ENCODE measurements around the gene SLC22A16.

SLC22A16 gene

DNA sequence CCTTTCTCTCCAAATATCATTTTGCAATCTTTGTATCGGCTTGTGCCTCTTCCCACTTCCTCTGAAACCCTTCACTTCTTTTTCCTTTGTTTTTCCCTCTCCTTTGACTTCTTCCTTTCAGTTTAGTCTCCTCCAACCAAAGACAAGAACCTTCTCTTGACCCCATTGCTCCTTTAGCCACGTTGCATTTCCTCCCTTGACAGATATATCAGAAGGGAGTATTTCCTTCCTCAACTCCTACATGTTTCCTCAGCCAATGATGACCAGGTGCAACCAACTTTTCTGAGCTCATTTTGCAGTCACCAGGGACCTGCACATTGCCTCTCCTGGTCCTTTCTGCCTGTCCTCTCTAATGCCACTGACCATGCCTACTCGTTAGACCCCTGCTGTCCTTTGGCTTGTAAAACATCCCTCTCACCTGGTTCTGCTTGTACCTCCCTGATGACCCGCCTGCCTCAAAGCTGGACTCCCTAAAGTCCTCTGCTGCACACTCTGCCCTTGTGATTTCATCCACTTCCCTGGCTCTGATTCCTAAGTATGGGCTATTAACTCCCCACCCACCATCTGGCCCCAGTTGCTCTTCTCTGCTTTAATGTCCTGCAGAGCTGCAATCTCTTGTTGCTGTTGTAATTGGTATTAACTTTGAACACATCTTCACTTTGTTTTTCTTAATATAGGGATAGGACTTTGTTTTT, 27.4 kb downstream of the SLC22A16 start:
- no peak overlapping the region for H3K27ac Mint-ChIP-seq
- no peaks in the 10 kb centered on the region for H3K36me3 Mint-ChIP-seq
- no peak for ATAC-seq (replicated peaks)
- H3K4me1 Mint-ChIP-seq, result no peaks in the 10 kb centered on the region
- no peaks in the 10 kb centered on the region for H3K27me3 Mint-ChIP-seq
- no peaks in the 10 kb centered on the region for H3K9me3 Mint-ChIP-seq
- H3K4me3 Mint-ChIP-seq, result no peak overlapping the region
- DNase-seq, result no peak

- H3K4me1 Mint-ChIP-seq, result no peaks in the 10 kb centered on the region
These were observed 28.7 kb downstream of the SLC22A16 start for GRCh38 chr6:110447761-110448160.

DNA sequence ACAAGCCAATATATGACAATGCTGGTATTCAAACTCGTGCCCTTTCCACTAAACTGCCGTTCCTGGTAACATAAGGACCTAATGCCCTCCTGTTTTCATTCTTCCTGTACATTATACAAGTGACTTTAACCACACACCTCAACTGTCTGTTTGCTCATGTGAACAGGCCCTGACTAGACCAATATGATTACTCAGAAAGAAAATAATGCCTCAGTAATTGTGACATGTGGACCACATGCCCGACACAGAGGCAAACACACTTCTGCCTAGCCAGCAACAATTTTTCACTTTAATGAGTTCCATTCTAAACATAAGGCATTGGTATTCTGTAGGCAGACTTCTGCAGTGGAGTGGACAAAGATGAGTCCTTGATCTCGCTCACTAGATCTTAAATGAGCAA, 30.0 kb downstream of the SLC22A16 start:
- DNase-seq (no peak), ATAC-seq (replicated peaks) (no peak)
- Mint-ChIP-seq H3K27me3 (no peaks in the 10 kb centered on the region), H3K4me1 (no peaks in the 10 kb centered on the region), H3K36me3 (no peaks in the 10 kb centered on the region), H3K4me3 (no peak overlapping the region), H3K9me3 (no peaks in the 10 kb centered on the region), H3K27ac (no peak overlapping the region)

More at GRCh38 chr6:110447761-110448160, 28.7 kb downstream of the SLC22A16 start:
- no peaks in the 10 kb centered on the region for H3K36me3 Mint-ChIP-seq
- DNase-seq (no peak), ATAC-seq (replicated peaks) (no peak)
- H3K27me3 Mint-ChIP-seq, result no peaks in the 10 kb centered on the region
- no peak overlapping the region for H3K4me3 Mint-ChIP-seq
- no peak overlapping the region for H3K27ac Mint-ChIP-seq
- H3K9me3 Mint-ChIP-seq, result no peaks in the 10 kb centered on the region

DNA sequence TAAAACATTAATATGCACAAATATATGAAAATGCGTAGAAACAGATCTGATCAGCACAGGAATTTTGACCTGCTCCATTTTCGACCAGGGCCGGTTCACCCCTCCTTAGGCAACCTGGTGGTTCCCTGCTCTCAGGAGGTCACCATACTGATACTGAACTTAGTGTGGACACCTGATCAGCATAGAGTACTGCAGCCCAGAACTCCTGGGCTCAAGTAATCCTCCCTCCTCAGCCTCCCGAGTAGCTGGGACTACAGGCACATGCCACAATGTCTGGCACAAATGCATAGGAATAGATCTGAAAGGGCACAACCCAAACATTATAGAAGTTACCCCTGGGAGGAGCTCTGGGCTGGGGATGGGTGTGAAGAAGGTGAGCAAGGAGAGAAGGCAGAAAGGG, 36.4 kb downstream of the SLC22A16 start:
- no peak for DNase-seq
- Mint-ChIP-seq H3K27me3 (peaks cover 4 to 5% of the 10 kb centered on the region in 2 donors), H3K27ac (no peak overlapping the region), H3K4me3 (no peak overlapping the region), H3K36me3 (no peaks in the 10 kb centered on the region), H3K4me1 (no peaks in the 10 kb centered on the region), H3K9me3 (peaks cover 0 to 2% of the 10 kb centered on the region in 2 donors)
- ATAC-seq (replicated peaks), result no peak

GRCh38 chr6:110439356-110439755, 37.1 kb downstream of the SLC22A16 start:
- Mint-ChIP-seq H3K4me3 (no peak overlapping the region), H3K27ac (no peak overlapping the region), H3K9me3 (peaks cover 0 to 4% of the 10 kb centered on the region in 2 donors), H3K36me3 (no peaks in the 10 kb centered on the region), H3K27me3 (peaks cover 4 to 5% of the 10 kb centered on the region in 2 donors), H3K4me1 (no peaks in the 10 kb centered on the region)
- DNase-seq (no peak), ATAC-seq (replicated peaks) (no peak)

DNA sequence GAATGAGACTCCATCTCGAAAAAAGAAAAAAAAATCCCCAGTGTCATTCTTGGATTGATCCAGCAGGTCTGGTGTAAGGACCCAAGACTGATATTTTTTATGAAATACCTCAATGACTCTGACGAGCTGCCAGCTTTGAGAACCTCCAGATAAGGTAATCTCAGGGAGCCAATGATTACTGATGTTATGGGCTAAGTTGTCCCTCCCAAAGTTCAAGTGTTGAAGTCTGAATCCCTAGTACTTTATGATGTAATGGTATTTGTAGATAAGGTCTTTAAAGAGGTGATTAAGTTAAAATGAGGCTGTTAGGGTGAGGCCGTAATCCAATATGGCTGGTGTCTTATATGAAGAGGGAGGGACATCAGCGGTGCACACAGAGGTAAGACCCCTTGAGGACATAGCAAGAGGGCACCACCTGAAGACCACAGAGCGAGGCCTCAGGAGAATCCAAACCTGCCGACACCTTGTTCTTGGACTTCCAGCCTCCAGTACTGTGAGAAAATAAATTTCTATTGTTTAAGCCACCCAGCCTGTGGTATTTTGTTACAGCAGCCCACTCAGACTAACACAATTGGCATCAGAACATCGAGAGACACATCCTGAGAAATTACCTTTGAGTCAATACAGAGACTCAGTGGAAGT, 41.3 kb downstream of the SLC22A16 start:
- Mint-ChIP-seq H3K9me3 (peaks cover 0 to 4% of the 10 kb centered on the region in 2 donors), H3K4me3 (no peak overlapping the region), H3K4me1 (no peaks in the 10 kb centered on the region), H3K36me3 (no peaks in the 10 kb centered on the region), H3K27me3 (peaks cover 2% of the 10 kb centered on the region in 2 donors), H3K27ac (no peak overlapping the region)
- DNase-seq (no peak), ATAC-seq (replicated peaks) (no peak)

GRCh38 chr6:110432285-110432900, 44.0 kb downstream of the SLC22A16 start:
- DNase-seq (no peak), ATAC-seq (replicated peaks) (no peak)
- Mint-ChIP-seq H3K9me3 (peaks cover 0 to 4% of the 10 kb centered on the region in 2 donors), H3K36me3 (no peaks in the 10 kb centered on the region), H3K27ac (no peak overlapping the region), H3K4me3 (no peak overlapping the region), H3K4me1 (no peaks in the 10 kb centered on the region), H3K27me3 (no peaks in the 10 kb centered on the region)

- DNase-seq, result no peak
- ATAC-seq (replicated peaks), result no peak
- Mint-ChIP-seq H3K4me3 (no peak overlapping the region), H3K4me1 (no peaks in the 10 kb centered on the region), H3K9me3 (peaks cover 0 to 4% of the 10 kb centered on the region in 2 donors), H3K27ac (no peak overlapping the region), H3K27me3 (no peaks in the 10 kb centered on the region), H3K36me3 (no peaks in the 10 kb centered on the region)
These were observed 45.7 kb downstream of the SLC22A16 start for GRCh38 chr6:110430741-110431140.

DNA sequence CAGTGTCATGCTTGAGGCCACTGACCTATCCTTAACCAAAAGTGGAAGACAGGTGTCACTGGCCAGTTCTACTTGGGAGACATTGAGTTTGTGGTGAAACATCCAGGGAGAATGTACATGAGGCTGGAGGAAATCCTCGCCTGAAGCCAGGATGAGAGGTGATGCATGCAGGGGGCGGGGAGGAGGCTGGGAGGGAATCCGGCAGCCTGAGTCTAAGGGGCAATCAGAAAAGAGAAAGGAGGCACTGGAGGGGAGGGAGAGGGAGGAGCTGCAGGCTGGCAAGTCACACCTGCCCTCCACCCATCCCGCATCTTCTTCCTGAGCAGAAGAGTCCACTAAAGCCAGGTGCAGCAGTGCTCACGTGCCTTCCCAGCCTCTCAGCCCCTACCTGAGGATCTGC, 46.2 kb downstream of the SLC22A16 start:
- no peaks in the 10 kb centered on the region for H3K4me1 Mint-ChIP-seq
- H3K9me3 Mint-ChIP-seq, result peaks cover 0 to 4% of the 10 kb centered on the region in 2 donors
- no peak overlapping the region for H3K4me3 Mint-ChIP-seq
- H3K27ac Mint-ChIP-seq, result no peak overlapping the region
- ATAC-seq (replicated peaks) (no peak), DNase-seq (no peak)
- no peaks in the 10 kb centered on the region for H3K36me3 Mint-ChIP-seq
- H3K27me3 Mint-ChIP-seq, result no peaks in the 10 kb centered on the region

GRCh38 chr6:110428153-110428552, 48.3 kb downstream of the SLC22A16 start:
- DNase-seq (no peak), ATAC-seq (replicated peaks) (no peak)
- Mint-ChIP-seq H3K4me1 (no peaks in the 10 kb centered on the region), H3K27ac (no peak overlapping the region), H3K9me3 (no peaks in the 10 kb centered on the region), H3K36me3 (no peaks in the 10 kb centered on the region), H3K4me3 (no peak overlapping the region), H3K27me3 (peaks cover 5 to 6% of the 10 kb centered on the region in 2 donors)

DNA sequence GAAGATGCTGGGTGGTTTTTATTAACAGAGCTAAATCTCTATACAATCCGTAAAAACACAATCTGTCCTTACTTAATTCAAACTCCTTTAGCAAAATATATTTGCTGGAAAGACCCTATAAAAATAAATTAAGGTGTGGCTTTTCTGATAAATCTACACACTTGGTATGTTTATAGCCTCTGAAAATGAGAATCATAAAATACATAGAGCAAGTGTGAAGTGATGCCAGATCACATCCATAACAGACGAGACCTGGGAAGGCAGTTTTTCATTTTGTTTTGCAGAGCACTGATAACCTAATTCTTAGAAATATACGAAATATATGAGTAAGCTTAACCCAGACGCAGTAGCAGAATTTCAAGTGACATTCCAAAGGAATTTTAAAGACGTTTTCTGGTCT, 50.6 kb downstream of the SLC22A16 start:
- no peak for ATAC-seq (replicated peaks)
- H3K27me3 Mint-ChIP-seq, result peaks cover 6 to 11% of the 10 kb centered on the region in 2 donors

DNA sequence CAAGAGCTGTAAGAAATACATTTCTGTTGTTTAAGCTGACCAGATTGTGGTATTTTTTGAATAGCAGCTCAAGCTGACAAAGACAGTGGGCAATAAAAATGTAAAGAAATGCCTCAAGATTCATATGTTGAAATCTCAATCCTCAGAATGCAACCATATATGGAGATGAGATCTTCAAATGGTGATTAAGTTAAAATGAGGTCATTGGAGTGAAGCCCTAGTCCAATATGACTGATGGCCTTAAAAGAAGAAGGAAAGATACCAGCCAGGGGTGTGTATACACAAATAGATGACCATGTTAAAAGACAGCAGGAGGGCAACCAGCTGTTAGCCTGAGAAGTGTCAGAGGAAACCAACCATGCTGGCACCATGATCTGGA, 54.0 kb downstream of the SLC22A16 start:
- Mint-ChIP-seq H3K4me1 (no peaks in the 10 kb centered on the region), H3K36me3 (peaks cover 4 to 6% of the 10 kb centered on the region in 2 donors), H3K4me3 (no peak overlapping the region), H3K9me3 (peaks cover 4 to 7% of the 10 kb centered on the region in 2 donors), H3K27me3 (peaks cover 6 to 15% of the 10 kb centered on the region in 2 donors), H3K27ac (no peak overlapping the region)
- DNase-seq (no peak), ATAC-seq (replicated peaks) (no peak)

More for the DNA sequence above, 50.6 kb downstream of the SLC22A16 start:
- Mint-ChIP-seq H3K9me3 (peaks cover 4 to 7% of the 10 kb centered on the region in 2 donors), H3K4me1 (no peaks in the 10 kb centered on the region), H3K4me3 (no peak overlapping the region), H3K27ac (no peak overlapping the region), H3K36me3 (peaks cover 4 to 6% of the 10 kb centered on the region in 2 donors)
- no peak for DNase-seq

- H3K27ac Mint-ChIP-seq, result no peak overlapping the region
These were observed 54.5 kb downstream of the SLC22A16 start for GRCh38 chr6:110421749-110422443.

DNA sequence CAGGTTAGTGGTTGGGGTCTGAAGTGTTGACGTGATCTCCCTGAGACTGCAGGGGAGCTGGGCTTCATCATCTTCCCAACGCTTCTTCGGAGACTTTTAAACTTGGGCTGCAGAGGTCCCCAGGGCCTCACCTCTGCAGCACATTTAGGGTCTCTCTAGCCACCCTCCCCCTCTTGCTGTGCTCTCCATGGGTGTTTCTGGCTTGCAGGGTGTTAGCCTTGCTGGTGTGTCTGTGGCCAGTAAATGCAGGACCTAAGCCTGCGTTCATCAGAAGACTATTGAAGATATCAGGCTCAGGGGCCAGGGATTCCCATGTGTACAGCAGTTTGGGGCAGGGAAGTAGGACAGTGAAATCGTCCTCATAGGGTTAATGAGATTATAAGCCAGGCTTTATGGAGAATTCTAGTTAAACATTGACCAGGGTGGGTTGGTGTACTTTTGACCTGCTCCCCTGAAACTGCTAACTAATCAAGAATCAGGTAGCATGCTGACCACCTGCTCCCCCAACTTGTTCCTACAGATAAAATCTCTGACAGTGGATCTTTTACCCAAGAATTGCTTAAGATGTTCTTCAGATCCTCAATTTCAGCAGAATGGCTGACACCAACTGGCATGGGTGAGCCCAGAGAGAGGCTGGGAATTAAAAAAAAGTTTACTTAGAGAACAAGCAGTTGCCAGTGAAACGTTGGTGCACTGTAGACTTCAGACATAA, 57.2 kb downstream of the SLC22A16 start:
- Mint-ChIP-seq H3K4me1 (peaks cover 11% of the 10 kb centered on the region in 2 donors), H3K27me3 (peaks cover 3 to 13% of the 10 kb centered on the region in 2 donors), H3K27ac (no peak overlapping the region), H3K36me3 (peaks cover 4 to 6% of the 10 kb centered on the region in 2 donors), H3K9me3 (peaks cover 4 to 7% of the 10 kb centered on the region in 2 donors), H3K4me3 (no peak overlapping the region)
- no peak for DNase-seq
- no peak for ATAC-seq (replicated peaks)

More at GRCh38 chr6:110421749-110422443, 54.5 kb downstream of the SLC22A16 start:
- peaks cover 4 to 6% of the 10 kb centered on the region in 2 donors for H3K36me3 Mint-ChIP-seq
- peaks cover 6 to 15% of the 10 kb centered on the region in 2 donors for H3K27me3 Mint-ChIP-seq
- no peak for ATAC-seq (replicated peaks)
- H3K4me1 Mint-ChIP-seq, result no peaks in the 10 kb centered on the region
- H3K9me3 Mint-ChIP-seq, result peaks cover 4 to 7% of the 10 kb centered on the region in 2 donors
- no peak for DNase-seq
- H3K4me3 Mint-ChIP-seq, result no peak overlapping the region

Measured in stimulated activated naive B cell treated with anti-CD40 and anti-IgM and Interleukin-4, amounts not matched to agents 10 μg/mL and 1 μg/mL and 100 μg/mL, for 72 hours (primary cell).